DND-41 (cell line): ENCODE data around the gene CRELD1.

Experiments used
- ATAC-seq: fragments of 200-7000 bp; cut with Tn5 transposase; 3 replicates; pipeline ENCODE4 v1.9.1; 2021; ENCODE audit warnings: low read depth; ENCODE audit not compliant: insufficient read depth
- DNase-seq: peaks from one replicate; pipeline ENCODE4 v3.0.0-alpha.2; 2020
- H2AFZ ChIP-seq: 2 replicates; pipeline ENCODE4 v1.6.0; 2012; ENCODE audit warnings: low read depth, low read length
- H3K27ac ChIP-seq: 2 replicates; pipeline ENCODE4 v1.5.1; 2012; ENCODE audit warnings: low read length, inconsistent platforms
- H3K27me3 ChIP-seq: fragments of 200-600 bp; sonication (generic); 2 replicates; pipeline ENCODE4 v1.6.0; 2012; ENCODE audit warnings: low read length, mild to moderate bottlenecking, inconsistent platforms; ENCODE audit not compliant: insufficient read depth, poor library complexity
- H3K36me3 ChIP-seq: 2 replicates; pipeline ENCODE4 v1.5.1; 2012; ENCODE audit warnings: low read length, inconsistent platforms; ENCODE audit not compliant: insufficient read depth
- H3K4me1 ChIP-seq: 2 replicates; pipeline ENCODE4 v1.5.1; 2012; ENCODE audit warnings: mild to moderate bottlenecking, low read length; ENCODE audit not compliant: insufficient read depth
- H3K4me2 ChIP-seq: 2 replicates; pipeline ENCODE4 v1.6.0; 2012; ENCODE audit warnings: mild to moderate bottlenecking, moderate library complexity, low read length, inconsistent platforms; ENCODE audit not compliant: insufficient read depth
- H3K4me3 ChIP-seq, 2 experiments: fragments of 200-600 bp in 1 of 2; shearing (Covaris generic) in 1 of 2; 2 replicates each; pipeline ENCODE4 v1.5.1; 2012 to 2016; ENCODE audit warnings: inconsistent platforms in 2 of 2, low read length in 2 of 2, mild to moderate bottlenecking in 2 of 2, low read depth in 1 of 2, moderate library complexity in 1 of 2
- H3K79me2 ChIP-seq: 2 replicates; pipeline ENCODE4 v1.6.0; 2012; ENCODE audit warnings: low read length, inconsistent platforms; ENCODE audit not compliant: insufficient read depth
- H3K9ac ChIP-seq: 2 replicates; pipeline ENCODE4 v1.6.0; 2012; ENCODE audit warnings: low read depth, mild to moderate bottlenecking, inconsistent platforms, low read length, moderate library complexity
- H3K9me3 ChIP-seq: 2 replicates; pipeline ENCODE4 v1.5.1; 2012; ENCODE audit warnings: low read length, moderate library complexity, mild to moderate bottlenecking, inconsistent platforms; ENCODE audit not compliant: insufficient read depth, severe bottlenecking
- H4K20me1 ChIP-seq: 2 replicates; pipeline ENCODE4 v1.6.0; 2012; ENCODE audit warnings: low read length; ENCODE audit not compliant: insufficient read depth
- EZH2 ChIP-seq: IDR thresholded peaks from 3 replicates; pipeline ENCODE4 v1.6.1; 2012; ENCODE audit warnings: borderline replicate concordance, low read depth, mild to moderate bottlenecking, moderate library complexity, low read length, inconsistent platforms; ENCODE audit not compliant: severe bottlenecking
- TF ChIP-seq, protein P1 (sequence below): IDR thresholded peaks from 2 replicates; pipeline ENCODE4 v1.5.1; 2012; ENCODE audit warnings: borderline replicate concordance, low read length, moderate library complexity, mild to moderate bottlenecking; ENCODE audit not compliant: poor library complexity, severe bottlenecking; ENCODE audit errors: extremely low read depth

CRELD1 gene

DNA sequence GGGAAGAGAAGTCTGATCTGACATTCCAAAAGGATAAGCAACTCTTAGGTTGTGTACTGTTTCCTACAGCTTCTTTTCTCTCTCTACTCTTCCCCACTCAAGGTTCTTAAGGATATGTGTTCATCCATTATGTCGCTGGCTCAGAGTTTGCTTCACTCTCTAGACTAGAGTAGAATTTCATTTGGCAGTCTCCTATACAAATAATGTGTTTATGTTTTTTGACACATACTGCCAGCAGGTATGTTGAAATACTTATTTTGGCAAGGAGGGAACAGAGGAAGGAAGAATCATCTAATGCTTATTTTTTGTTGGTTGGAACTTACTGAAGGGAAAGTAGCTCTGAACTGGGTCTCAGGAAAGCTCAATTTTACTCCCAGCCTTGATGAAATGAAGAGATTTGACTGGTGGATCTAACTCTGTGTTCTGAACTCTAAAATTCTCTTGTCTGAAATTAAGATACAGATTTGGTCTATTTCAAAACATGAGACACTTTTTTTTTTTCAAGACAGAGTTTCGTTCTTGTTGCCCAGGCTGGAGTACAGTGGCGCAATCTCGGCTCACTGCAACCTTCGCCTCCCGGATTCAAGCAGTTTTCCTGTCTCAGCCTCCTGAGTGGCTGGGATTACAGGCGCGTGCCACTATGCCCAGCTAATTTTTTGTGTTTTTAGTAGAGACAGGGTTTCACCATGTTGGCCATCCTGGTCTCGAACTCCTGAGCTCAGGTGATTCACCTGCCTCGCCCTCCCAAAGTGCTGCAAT is 60.6 kb downstream of the CRELD1 start:
- H3K4me2 ChIP-seq = no peak overlapping the region
- no peak overlapping the region for H3K9ac ChIP-seq
- peaks cover 84% of the 10 kb centered on the region for H3K79me2 ChIP-seq
- no peaks in the 10 kb centered on the region for H3K4me1 ChIP-seq
- no peak overlapping the region for H3K27ac ChIP-seq
- H4K20me1 ChIP-seq = peaks cover 10% of the 10 kb centered on the region; the same call in 1 of the 2 replicates
- ATAC-seq = no peak
- TF ChIP-seq, protein P1, sequence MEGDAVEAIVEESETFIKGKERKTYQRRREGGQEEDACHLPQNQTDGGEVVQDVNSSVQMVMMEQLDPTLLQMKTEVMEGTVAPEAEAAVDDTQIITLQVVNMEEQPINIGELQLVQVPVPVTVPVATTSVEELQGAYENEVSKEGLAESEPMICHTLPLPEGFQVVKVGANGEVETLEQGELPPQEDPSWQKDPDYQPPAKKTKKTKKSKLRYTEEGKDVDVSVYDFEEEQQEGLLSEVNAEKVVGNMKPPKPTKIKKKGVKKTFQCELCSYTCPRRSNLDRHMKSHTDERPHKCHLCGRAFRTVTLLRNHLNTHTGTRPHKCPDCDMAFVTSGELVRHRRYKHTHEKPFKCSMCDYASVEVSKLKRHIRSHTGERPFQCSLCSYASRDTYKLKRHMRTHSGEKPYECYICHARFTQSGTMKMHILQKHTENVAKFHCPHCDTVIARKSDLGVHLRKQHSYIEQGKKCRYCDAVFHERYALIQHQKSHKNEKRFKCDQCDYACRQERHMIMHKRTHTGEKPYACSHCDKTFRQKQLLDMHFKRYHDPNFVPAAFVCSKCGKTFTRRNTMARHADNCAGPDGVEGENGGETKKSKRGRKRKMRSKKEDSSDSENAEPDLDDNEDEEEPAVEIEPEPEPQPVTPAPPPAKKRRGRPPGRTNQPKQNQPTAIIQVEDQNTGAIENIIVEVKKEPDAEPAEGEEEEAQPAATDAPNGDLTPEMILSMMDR = no peak
- TF ChIP-seq EZH2 = no peak
- no peak overlapping the region for H2AFZ ChIP-seq
- no peaks in the 10 kb centered on the region for H3K9me3 ChIP-seq
- peaks cover 56% of the 10 kb centered on the region for H3K36me3 ChIP-seq
- no peaks in the 10 kb centered on the region for H3K27me3 ChIP-seq
- H3K4me3 ChIP-seq = no peak overlapping the region
- no peak for DNase-seq
